H9 (cell line): Measurements from ENCODE around the gene TNRC6C. TPM values are rescaled to one million over a fixed set of nuclear protein-coding genes. Genes with fewer than 3 reads are reported as not detected.

Source experiments
- DNase-seq: peaks from one replicate; pipeline ENCODE4 v3.0.0-alpha.2; 2017
- H2AFZ ChIP-seq: one replicate; pipeline ENCODE4 v1.6.1; 2013; ENCODE audit warnings: mild to moderate bottlenecking, low read length, control low read depth, moderate library complexity
- H2AK5ac ChIP-seq: 2 replicates; pipeline ENCODE4 v1.6.1; 2013; ENCODE audit warnings: low read length, control low read depth, mixed read lengths; ENCODE audit not compliant: insufficient read length
- H2BK120ac ChIP-seq: one replicate; pipeline ENCODE4 v1.6.1; 2013; ENCODE audit warnings: low read depth, mild to moderate bottlenecking, low read length, control low read depth, inconsistent platforms; ENCODE audit not compliant: poor library complexity, severe bottlenecking
- H2BK12ac ChIP-seq: 2 replicates; pipeline ENCODE4 v1.6.1; 2013; ENCODE audit warnings: low read length, control low read depth, mixed read lengths, low read depth; ENCODE audit not compliant: insufficient read length
- H2BK15ac ChIP-seq: 2 replicates; pipeline ENCODE4 v1.6.1; 2013; ENCODE audit warnings: low read depth, low read length, control low read depth
- H2BK20ac ChIP-seq: one replicate; pipeline ENCODE4 v1.6.1; 2013; ENCODE audit warnings: low read depth, mild to moderate bottlenecking, low read length, control low read depth, inconsistent platforms; ENCODE audit not compliant: poor library complexity, severe bottlenecking
- H2BK5ac ChIP-seq: 2 replicates; pipeline ENCODE4 v1.6.1; 2013; ENCODE audit warnings: low read length, control low read depth, mixed read lengths; ENCODE audit not compliant: insufficient read length
- H3K14ac ChIP-seq: 2 replicates; pipeline ENCODE4 v1.6.1; 2013; ENCODE audit warnings: low read length, control low read depth; ENCODE audit not compliant: insufficient read depth
- H3K18ac ChIP-seq: 2 replicates; pipeline ENCODE4 v1.6.1; 2013; ENCODE audit warnings: low read depth, mild to moderate bottlenecking, mixed read lengths, low read length, control low read depth; ENCODE audit not compliant: insufficient read length
- H3K23ac ChIP-seq: 2 replicates; pipeline ENCODE4 v1.6.1; 2013; ENCODE audit warnings: low read length, control low read depth, mixed read lengths, low read depth; ENCODE audit not compliant: insufficient read length
- H3K23me2 ChIP-seq: 2 replicates; pipeline ENCODE4 v1.6.1; 2013; ENCODE audit warnings: low read depth, mild to moderate bottlenecking, mixed read lengths, low read length, control low read depth; ENCODE audit not compliant: insufficient read length, poor library complexity, severe bottlenecking
- H3K27ac ChIP-seq: 2 replicates; pipeline ENCODE4 v1.5.1; 2013; ENCODE audit warnings: low read length, control low read depth, mixed read lengths, low read depth; ENCODE audit not compliant: insufficient read length
- H3K27me3 ChIP-seq: 2 replicates; pipeline ENCODE4 v1.6.1; 2013; ENCODE audit warnings: low read length, control low read depth, inconsistent platforms; ENCODE audit not compliant: insufficient read depth
- H3K4ac ChIP-seq: 2 replicates; pipeline ENCODE4 v1.6.1; 2013; ENCODE audit warnings: low read depth, mild to moderate bottlenecking, control low read depth, inconsistent platforms, low read length, moderate library complexity
- H3K4me1 ChIP-seq: 2 replicates; pipeline ENCODE4 v1.6.1; 2013; ENCODE audit warnings: low read length, control low read depth, inconsistent platforms; ENCODE audit not compliant: insufficient read depth
- H3K4me2 ChIP-seq: 2 replicates; pipeline ENCODE4 v1.6.1; 2013; ENCODE audit warnings: low read length, control low read depth, mixed read lengths; ENCODE audit not compliant: insufficient read length, insufficient read depth
- H3K56ac ChIP-seq: 2 replicates; pipeline ENCODE4 v1.6.1; 2013; ENCODE audit warnings: low read depth, mild to moderate bottlenecking, mixed read lengths, low read length, control low read depth; ENCODE audit not compliant: insufficient read length
- H3K79me1 ChIP-seq: 2 replicates; pipeline ENCODE4 v1.6.1; 2013; ENCODE audit warnings: low read depth, mild to moderate bottlenecking, moderate library complexity, low read length, control low read depth, inconsistent platforms; ENCODE audit not compliant: insufficient read depth, poor library complexity, severe bottlenecking
- H3K79me2 ChIP-seq: 2 replicates; pipeline ENCODE4 v1.6.1; 2013; ENCODE audit warnings: low read length, control low read depth, inconsistent platforms; ENCODE audit not compliant: insufficient read depth
- H3K9ac ChIP-seq: 2 replicates; pipeline ENCODE4 v1.6.1; 2013; ENCODE audit warnings: low read length, control low read depth, mixed read lengths; ENCODE audit not compliant: insufficient read length; ENCODE audit errors: extremely low read depth
- H3K9me3 ChIP-seq: one replicate; pipeline ENCODE4 v1.6.1; 2013; ENCODE audit warnings: low read depth, low read length, inconsistent platforms; ENCODE audit not compliant: control insufficient read depth
- H3T11ph ChIP-seq: one replicate; pipeline ENCODE4 v1.6.1; 2013; ENCODE audit warnings: mild to moderate bottlenecking, low read length, control low read depth, inconsistent platforms
- H4K20me1 ChIP-seq: one replicate; pipeline ENCODE4 v1.6.1; 2013; ENCODE audit not compliant: control insufficient read depth, insufficient read length, insufficient read depth
- H4K5ac ChIP-seq: 2 replicates; pipeline ENCODE4 v1.6.1; 2013; ENCODE audit warnings: low read depth, mild to moderate bottlenecking, mixed read lengths, low read length, control low read depth; ENCODE audit not compliant: insufficient read length
- H4K8ac ChIP-seq: replicated peaks from 2 replicates; pipeline ENCODE4 v1.6.1; 2013; ENCODE audit warnings: low read length, control low read depth, mixed read lengths, low read depth; ENCODE audit not compliant: insufficient read length
- H4K91ac ChIP-seq: 2 replicates; pipeline ENCODE4 v1.6.1; 2013; ENCODE audit warnings: low read depth, mild to moderate bottlenecking, moderate library complexity, mixed read lengths, low read length, control low read depth; ENCODE audit not compliant: insufficient read length
- H3K27ac Mint-ChIP-seq, 3 experiments: 2 replicates in 2 of 3; 3 replicates in 1 of 3; pipeline ENCODE4 v1.8.0; 2020 to 2021; ENCODE audit warnings: mixed read lengths in 3 of 3, mild to moderate bottlenecking in 1 of 3, moderate library complexity in 1 of 3
- H3K27me3 Mint-ChIP-seq: 2 replicates; pipeline ENCODE4 v1.8.0; 2021; ENCODE audit warnings: low read depth, mild to moderate bottlenecking, moderate library complexity, mixed read lengths
- H3K36me3 Mint-ChIP-seq, 3 experiments: 2 replicates in 2 of 3; 3 replicates in 1 of 3; pipeline ENCODE4 v1.8.0; 2020 to 2021; ENCODE audit warnings: low read depth in 3 of 3, mixed read lengths in 3 of 3; ENCODE audit not compliant: insufficient read depth in 1 of 3
- H3K4me1 Mint-ChIP-seq, 2 experiments: 2 replicates each; pipeline ENCODE4 v1.8.0; 2020; ENCODE audit warnings: mixed read lengths in 2 of 2
- H3K4me3 Mint-ChIP-seq, 2 experiments: 2 replicates in 1 of 2; 3 replicates in 1 of 2; pipeline ENCODE4 v1.8.0; 2020 to 2021; ENCODE audit warnings: mild to moderate bottlenecking in 2 of 2, mixed read lengths in 2 of 2, moderate library complexity in 1 of 2
- H3K9me3 Mint-ChIP-seq, 2 experiments: 2 replicates in 1 of 2; 3 replicates in 1 of 2; pipeline ENCODE4 v1.8.0; 2020; ENCODE audit warnings: mild to moderate bottlenecking in 2 of 2, mixed read lengths in 2 of 2, moderate library complexity in 1 of 2
- CTCF ChIP-seq: fragments of 200-600 bp; sonication (generic); conservative IDR thresholded peaks from 3 replicates; pipeline ENCODE4 v1.8.0; 2021; ENCODE audit warnings: antibody characterized with exemption, mild to moderate bottlenecking
- WGBS: extraction: QIAGEN DNeasy Blood & Tissue Kit; methylation state at CpG from one replicate; pipeline ENCODE4 v1.1.7; 2013; ENCODE audit warnings: missing lambda C conversion rate, low lambda C conversion rate, mixed read lengths; ENCODE audit not compliant: insufficient read length; ENCODE audit errors: extremely low coverage; 5-methylcytosine and 5-hydroxymethylcytosine counted together
- total RNA-seq: library from RNA; stranded (reverse); gene quantifications from 2 replicates; pipeline ENCODE4 v1.2.1, GENCODE V29; 2021

The TNRC6C gene
- total RNA-seq, 1 experiment from 2014 or later: 24.7 TPM

DNA sequence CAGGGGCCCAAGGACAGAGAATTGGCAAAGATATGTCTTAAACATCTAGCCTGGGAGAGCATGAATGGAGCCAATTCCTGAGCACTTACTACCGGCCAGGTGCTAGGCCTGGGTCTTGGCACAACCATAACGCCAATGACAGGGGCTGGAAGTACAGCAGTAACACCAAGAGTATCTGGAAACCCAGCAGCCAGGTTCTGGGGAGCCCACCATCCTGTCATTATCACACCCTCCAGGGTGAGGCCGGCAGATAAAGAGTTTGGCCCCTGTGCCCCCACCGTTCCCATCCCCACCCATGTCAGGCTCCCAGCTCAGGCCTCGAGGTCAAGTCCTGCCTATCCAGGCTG lies 171.6 kb downstream of the TNRC6C start:
- H3K4me1 Mint-ChIP-seq: peaks cover 28 to 29% of the 10 kb centered on the region in 2 experiments
- Histone ChIP-seq H2BK12ac (no peak overlapping the region), H3T11ph (no peak overlapping the region), H4K91ac (no peak overlapping the region), H3K9me3 (no peaks in the 10 kb centered on the region), H3K4me2 (no peak overlapping the region), H2AFZ (no peak overlapping the region), H3K23ac (no peak overlapping the region), H3K23me2 (peaks cover 19% of the 10 kb centered on the region), H3K9ac (no peak overlapping the region), H3K4ac (no peak overlapping the region), H3K79me2 (no peaks in the 10 kb centered on the region; the same call in 1 of the 2 replicates), H3K27me3 (no peaks in the 10 kb centered on the region; the same call in 1 of the 2 replicates), H2BK20ac (no peak overlapping the region), H2AK5ac (no peak overlapping the region), H3K79me1 (no peaks in the 10 kb centered on the region), H4K8ac (no peak overlapping the region), H4K5ac (no peak overlapping the region), H3K27ac (no peak overlapping the region), H3K14ac (no peak overlapping the region), H3K56ac (no peak overlapping the region), H4K20me1 (no peaks in the 10 kb centered on the region), H2BK120ac (no peak overlapping the region), H2BK15ac (no peak overlapping the region), H3K4me1 (peaks cover 14% of the 10 kb centered on the region; the same call in 1 of the 2 replicates), H3K18ac (no peak overlapping the region), H2BK5ac (no peak overlapping the region)
- no peaks in the 10 kb centered on the region; a peak in 1 of 7 replicates for H3K36me3 Mint-ChIP-seq
- H3K27me3 Mint-ChIP-seq: peaks cover 21% of the 10 kb centered on the region
- H3K9me3 Mint-ChIP-seq: no peaks in the 10 kb centered on the region; a peak in 2 of 5 replicates
- no peak overlapping the region for H3K4me3 Mint-ChIP-seq
- no peak for DNase-seq
- no CpG with 5 or more reads among the region's 5 CpGs for WGBS
- no peak for TF ChIP-seq CTCF
- H3K27ac Mint-ChIP-seq: no peak overlapping the region; a peak in 1 of 7 replicates
